Body of pancreas (tissue), 4 donors: Measurements from ENCODE around the gene NDEL1.

Source experiments
- CTCF ChIP-seq, 7 experiments: fragments of 450-650 bp in 4 of 7; fragments of 200-600 bp in 3 of 7; sonication (generic) in 3 of 7; IDR thresholded peaks; one replicate each; pipeline ENCODE4 v1.5.1; 2016 to 2019; ENCODE audit warnings: antibody characterized with exemption in 7 of 7
- POLR2A ChIP-seq, 3 donors: fragments of 450-650 bp; IDR thresholded peaks; one replicate each; pipeline ENCODE4 v1.6.1; 2016; ENCODE audit warnings: antibody characterized with exemption in 3 of 3, mild to moderate bottlenecking in 2 of 3

- no peak for TF ChIP-seq POLR2A (IDR thresholded peaks at IDR 0.05)
- no peak for TF ChIP-seq CTCF (IDR thresholded peaks at IDR 0.05)
Observed at GRCh38 chr17:8418471-8418870, 17.2 kb upstream of the NDEL1 start.
